ENCODE data around the gene MEIS2. TPM values are rescaled to one million over a fixed set of nuclear protein-coding genes. Genes with fewer than 3 reads are reported as not detected.

The MEIS2 gene
- total and polyA plus RNA-seq, 2 donors (not counting 3 experiments of a cell fraction or from before 2014, with no cell fraction given), result 22.5 to 26.2 TPM

DNA sequence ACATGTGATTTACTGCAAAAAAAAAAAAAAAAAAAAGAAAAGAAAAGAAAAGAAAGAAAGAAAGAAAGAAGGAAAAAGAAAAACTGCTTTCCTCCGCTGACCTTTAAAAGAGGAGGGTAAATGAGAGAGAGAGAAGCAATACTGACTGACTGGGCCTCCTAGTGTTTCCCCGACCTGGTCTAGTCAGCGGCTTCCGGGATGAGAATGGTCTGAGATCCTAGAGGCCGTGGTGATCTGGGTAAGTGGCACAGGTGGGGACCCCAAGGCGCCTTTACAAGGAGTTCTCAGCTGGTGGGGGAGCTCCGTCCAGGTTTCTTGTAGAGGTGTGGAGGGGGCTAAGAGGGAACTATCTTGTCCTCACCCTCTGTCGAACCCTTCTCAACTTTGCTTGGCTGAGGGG is 223.1 kb downstream of the MEIS2 start:
- Histone ChIP-seq H3K79me2 (ENCODE audit: control insufficient read depth, insufficient read depth, low read length) (no peaks in the 10 kb centered on the region), H3K4me3 (replicated peaks in 1 of 3; ENCODE audit: insufficient read depth in 1 of 3, low read depth in 1 of 3, low read length in 3 of 3) (no peak overlapping the region), H3K27me3 (ENCODE audit: control insufficient read depth in 2 of 2, insufficient read depth in 2 of 2, low read length in 2 of 2) (peaks cover 66 to 91% of the 10 kb centered on the region in 2 experiments), H3K9me1 (replicated peaks; ENCODE audit: control insufficient read depth, extremely low read depth, insufficient read depth, low read length) (no peaks in the 10 kb centered on the region), H3K4me2 (ENCODE audit: insufficient read depth, low read length) (no peak overlapping the region), H3K9me3 (replicated peaks; ENCODE audit: control insufficient read depth, insufficient read depth, low read length) (no peaks in the 10 kb centered on the region), H3K27ac (ENCODE audit: insufficient read depth, low read depth, low read length) (no peak overlapping the region), H3K36me3 (ENCODE audit: control insufficient read depth in 2 of 2, extremely low read depth in 1 of 2, insufficient read depth in 2 of 2, low read length in 2 of 2) (no peaks in the 10 kb centered on the region), H3K4me1 (ENCODE audit: control insufficient read depth, extremely low read depth, insufficient read depth, low read length) (no peaks in the 10 kb centered on the region), H3K9ac (replicated peaks; ENCODE audit: extremely low read depth, insufficient read depth, low read length) (no peak overlapping the region), H4K20me1 (replicated peaks; ENCODE audit: control insufficient read depth, extremely low read depth, insufficient read depth, low read length) (no peaks in the 10 kb centered on the region), H2AFZ (ENCODE audit: low read depth, low read length) (no peak overlapping the region)
- POLR2A ChIA-PET, result no interaction called here
- DNase-seq (ENCODE audit: low read depth, low spot score), result no peak
- no TSS peak for BruUV-seq (replicated peaks)
- dilution Hi-C loops (cut with MboI; ENCODE audit: extremely low pct_ligation_motif_present, low sequenced_read_pairs), result no loop called here
- TF ChIP-seq FOS (IDR thresholded peaks at IDR 0.05; ENCODE audit: borderline replicate concordance, insufficient read depth, low read length) (no peak), POLR2AphosphoS5 (IDR thresholded peaks at IDR 0.05; ENCODE audit: insufficient read depth, low read depth, low read length) (no peak), EZH2 (IDR thresholded peaks at IDR 0.05; ENCODE audit: borderline replicate concordance, low read depth, low read length, severe bottlenecking) (no peak), GATA2 (IDR thresholded peaks at IDR 0.05; ENCODE audit: insufficient read depth, insufficient read length, low read depth, low read length) (no peak), POLR2A (IDR thresholded peaks at IDR 0.05; ENCODE audit: low read depth, low read length) (no peak), JUN (IDR thresholded peaks at IDR 0.05; ENCODE audit: borderline replicate concordance, insufficient read depth, insufficient read length, low read depth) (no peak), MAX (IDR thresholded peaks at IDR 0.05; ENCODE audit: insufficient read depth, insufficient read length) (no peak), MYC (IDR thresholded peaks at IDR 0.05; ENCODE audit: low read depth, low read length) (no peak)
- TF ChIP-seq, protein P1, sequence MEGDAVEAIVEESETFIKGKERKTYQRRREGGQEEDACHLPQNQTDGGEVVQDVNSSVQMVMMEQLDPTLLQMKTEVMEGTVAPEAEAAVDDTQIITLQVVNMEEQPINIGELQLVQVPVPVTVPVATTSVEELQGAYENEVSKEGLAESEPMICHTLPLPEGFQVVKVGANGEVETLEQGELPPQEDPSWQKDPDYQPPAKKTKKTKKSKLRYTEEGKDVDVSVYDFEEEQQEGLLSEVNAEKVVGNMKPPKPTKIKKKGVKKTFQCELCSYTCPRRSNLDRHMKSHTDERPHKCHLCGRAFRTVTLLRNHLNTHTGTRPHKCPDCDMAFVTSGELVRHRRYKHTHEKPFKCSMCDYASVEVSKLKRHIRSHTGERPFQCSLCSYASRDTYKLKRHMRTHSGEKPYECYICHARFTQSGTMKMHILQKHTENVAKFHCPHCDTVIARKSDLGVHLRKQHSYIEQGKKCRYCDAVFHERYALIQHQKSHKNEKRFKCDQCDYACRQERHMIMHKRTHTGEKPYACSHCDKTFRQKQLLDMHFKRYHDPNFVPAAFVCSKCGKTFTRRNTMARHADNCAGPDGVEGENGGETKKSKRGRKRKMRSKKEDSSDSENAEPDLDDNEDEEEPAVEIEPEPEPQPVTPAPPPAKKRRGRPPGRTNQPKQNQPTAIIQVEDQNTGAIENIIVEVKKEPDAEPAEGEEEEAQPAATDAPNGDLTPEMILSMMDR (IDR thresholded peaks at IDR 0.05; ENCODE audit: extremely low read depth in 1 of 2, insufficient read depth in 1 of 2, low read depth in 1 of 2, low read length in 2 of 2), result no peak
- no peak for FAIRE-seq
- intact Hi-C loops (cut with micrococcal nuclease), result no loop called here
- CTCF ChIA-PET, result interaction anchor here (0.5 to 5.0 kb wide), 5 partner anchors 34 to 1589 kb away, joined by 3 to 22 read pairs (median 4); no protein-coding TSS in a partner anchor
